GM12891 (cell line): ENCODE measurements around the gene SYT3.
"Not testable (repeated sequence)": the region's sequence is repeated elsewhere in the genome, so short reads cannot be mapped to it uniquely, and the experiment has no call there.

ENCODE experiments used
- PAX5 ChIP-seq: IDR thresholded peaks from 2 replicates; pipeline ENCODE4 v1.6.1; 2011; ENCODE audit warnings: low read length, moderate library complexity, mild to moderate bottlenecking; ENCODE audit not compliant: insufficient read depth, severe bottlenecking
- POLR2A ChIP-seq: IDR thresholded peaks from 2 replicates; pipeline ENCODE4 v1.6.1; 2011; ENCODE audit warnings: low read depth, low read length, control low read depth
- POLR2AphosphoS5 ChIP-seq: IDR thresholded peaks from 2 replicates; pipeline ENCODE4 v1.6.1; 2011; ENCODE audit warnings: low read depth, low read length, control low read depth
- TAF1 ChIP-seq: IDR thresholded peaks from 2 replicates; pipeline ENCODE4 v1.6.1; 2011; ENCODE audit warnings: low read depth, low read length, control low read depth

DNA sequence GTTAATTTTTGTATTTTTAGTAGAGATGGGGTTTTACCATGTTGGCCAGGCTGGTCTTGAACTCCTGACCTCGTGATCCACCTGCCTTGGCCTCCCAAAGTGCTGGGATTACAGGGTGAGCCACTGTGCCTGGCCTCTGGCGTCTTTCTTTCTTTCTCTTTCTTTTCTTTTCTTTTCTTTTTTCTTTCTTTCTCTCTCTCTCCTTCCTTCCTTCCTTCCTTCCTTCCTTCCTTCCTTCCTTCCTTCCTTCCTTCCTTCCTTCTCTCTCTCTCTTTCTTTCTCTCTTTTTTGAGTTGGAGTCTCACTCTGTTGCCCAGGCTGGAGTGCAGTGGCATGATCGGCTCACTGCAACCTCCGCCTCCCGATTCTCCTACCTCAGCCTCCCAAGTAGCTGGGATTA, 20.5 kb downstream of the SYT3 start:
- TF ChIP-seq POLR2A, TAF1, POLR2AphosphoS5, PAX5: not testable (repeated sequence)
